IMR-90 (cell line): ENCODE results near the gene FST. TPM values are rescaled to one million over a fixed set of nuclear protein-coding genes. Genes with fewer than 3 reads are reported as not detected.

ENCODE experiments used
- ATAC-seq: fragments of 200-7000 bp; cut with Tn5 transposase; 2 replicates; pipeline ENCODE4 v1.9.1; 2020; ENCODE audit warnings: low read depth, mild to moderate bottlenecking, moderate library complexity
- BruUV-seq: library from RNA; stranded (reverse); fragments of 400-500 nt; replicated peaks from 2 replicates; lab custom pipeline; 2021; lab: Mats Ljungman, UMichigan
- CTCF ChIA-PET: fragments of 300-600 bp; formaldehyde crosslinking; extraction: SDS; loops from one replicate; lab custom pipeline; 2021; ENCODE audit warnings: antibody characterized with exemption; lab: Yijun Ruan, JAX
- POLR2A ChIA-PET: fragments of 300-600 bp; sonication (Branson Sonifier 250); formaldehyde crosslinking; loops from one replicate; lab custom pipeline; 2022; ENCODE audit warnings: antibody characterized with exemption; ENCODE audit not compliant: unreplicated experiment; lab: Charles Lee
- DNase-seq: peaks from one replicate; pipeline ENCODE4 v3.0.0; 2013
- H2AFZ ChIP-seq: replicated peaks from 2 replicates; pipeline ENCODE3; 2013; ENCODE audit warnings: low read length, mild to moderate bottlenecking; ENCODE audit not compliant: poor library complexity
- H2AK5ac ChIP-seq: 2 replicates; pipeline ENCODE4 v1.6.1; 2013; ENCODE audit warnings: low read depth, low read length, inconsistent platforms
- H2AK9ac ChIP-seq: replicated peaks from 2 replicates; pipeline ENCODE3; 2013; ENCODE audit warnings: mild to moderate bottlenecking, low read depth, low read length, moderate library complexity; ENCODE audit not compliant: poor library complexity
- H2BK120ac ChIP-seq: 2 replicates; pipeline ENCODE4 v1.6.1; 2013; ENCODE audit warnings: low read depth, low read length, inconsistent platforms
- H2BK15ac ChIP-seq: 3 replicates; pipeline ENCODE4 v1.6.1; 2013; ENCODE audit warnings: low read depth, low read length, inconsistent platforms
- H2BK20ac ChIP-seq: 2 replicates; pipeline ENCODE4 v1.6.1; 2013; ENCODE audit warnings: low read depth, mild to moderate bottlenecking, inconsistent platforms, low read length, moderate library complexity
- H2BK5ac ChIP-seq: 2 replicates; pipeline ENCODE4 v1.6.1; 2013; ENCODE audit warnings: mild to moderate bottlenecking, low read depth, low read length, inconsistent platforms; ENCODE audit not compliant: poor library complexity, severe bottlenecking
- H3K14ac ChIP-seq: replicated peaks from 2 replicates; pipeline ENCODE4 v1.6.1; 2013; ENCODE audit warnings: low read depth, low read length, inconsistent platforms
- H3K18ac ChIP-seq: 2 replicates; pipeline ENCODE4 v1.6.1; 2013; ENCODE audit warnings: low read depth, low read length, control low read depth
- H3K23ac ChIP-seq: 2 replicates; pipeline ENCODE4 v1.6.1; 2013; ENCODE audit warnings: low read depth, low read length, inconsistent platforms
- H3K27ac ChIP-seq: 2 replicates; pipeline ENCODE4 v1.5.1; 2013; ENCODE audit warnings: mild to moderate bottlenecking, control low read depth, low read length; ENCODE audit not compliant: insufficient read depth
- H3K27me3 ChIP-seq: 2 replicates; pipeline ENCODE4 v1.6.1; 2013; ENCODE audit warnings: low read length; ENCODE audit not compliant: control insufficient read depth, insufficient read depth
- H3K36me3 ChIP-seq: 2 replicates; pipeline ENCODE4 v1.6.1; 2013; ENCODE audit warnings: low read length, mixed read lengths; ENCODE audit not compliant: control insufficient read depth, insufficient read depth
- H3K4ac ChIP-seq: 2 replicates; pipeline ENCODE4 v1.6.1; 2013; ENCODE audit warnings: low read depth, low read length, inconsistent platforms
- H3K4me1 ChIP-seq: 2 replicates; pipeline ENCODE4 v1.6.1; 2013; ENCODE audit warnings: low read length, mixed read lengths; ENCODE audit not compliant: control insufficient read depth, insufficient read depth
- H3K4me2 ChIP-seq: 2 replicates; pipeline ENCODE4 v1.6.1; 2013; ENCODE audit warnings: low read depth, mild to moderate bottlenecking, control low read depth, low read length, moderate library complexity
- H3K4me3 ChIP-seq: 2 replicates; pipeline ENCODE4 v1.5.1; 2013; ENCODE audit warnings: low read depth, mild to moderate bottlenecking, control low read depth, low read length, moderate library complexity; ENCODE audit not compliant: insufficient read depth
- H3K56ac ChIP-seq: 2 replicates; pipeline ENCODE4 v1.6.1; 2013; ENCODE audit warnings: low read length, inconsistent platforms; ENCODE audit not compliant: insufficient read depth; ENCODE audit errors: extremely low read depth
- H3K79me1 ChIP-seq, 2 experiments: 2 replicates each; pipeline ENCODE4 v1.6.1; 2013; ENCODE audit warnings: low read length in 2 of 2, inconsistent platforms in 1 of 2, low read depth in 1 of 2
- H3K9ac ChIP-seq: 2 replicates; pipeline ENCODE4 v1.6.1; 2013; ENCODE audit warnings: low read depth, low read length, control low read depth
- H3K9me1 ChIP-seq: 2 replicates; pipeline ENCODE4 v1.6.1; 2013; ENCODE audit warnings: low read length, inconsistent platforms; ENCODE audit not compliant: insufficient read depth
- H3K9me3 ChIP-seq: 2 replicates; pipeline ENCODE4 v1.6.1; 2013; ENCODE audit warnings: low read length; ENCODE audit not compliant: control insufficient read depth, insufficient read depth
- H4K20me1 ChIP-seq: 2 replicates; pipeline ENCODE4 v1.6.1; 2013; ENCODE audit warnings: low read length, inconsistent platforms; ENCODE audit not compliant: insufficient read depth
- H4K5ac ChIP-seq: 2 replicates; pipeline ENCODE4 v1.6.1; 2013; ENCODE audit warnings: mild to moderate bottlenecking, low read depth, low read length, control low read depth
- H4K8ac ChIP-seq, 2 experiments: 2 replicates each; pipeline ENCODE4 v1.6.1; 2013; ENCODE audit warnings: low read depth in 2 of 2, low read length in 2 of 2, control low read depth in 1 of 2, inconsistent platforms in 1 of 2
- H4K91ac ChIP-seq: 2 replicates; pipeline ENCODE4 v1.6.1; 2013; ENCODE audit warnings: low read depth, low read length, inconsistent platforms; ENCODE audit not compliant: insufficient read depth
- BHLHE40 ChIP-seq: fragments of 150-350 bp; IDR thresholded peaks from 2 replicates; pipeline ENCODE4 v1.6.1; 2016; ENCODE audit warnings: mild to moderate bottlenecking, low read depth, low read length
- CEBPB ChIP-seq: IDR thresholded peaks from 2 replicates; pipeline ENCODE4 v1.6.1; 2012; ENCODE audit warnings: low read depth, low read length, improper control_type of control experiment
- CHD1 ChIP-seq: IDR thresholded peaks from 2 replicates; pipeline ENCODE4 v1.6.1; 2012; ENCODE audit warnings: low read depth, low read length, improper control_type of control experiment
- CTCF ChIP-seq: conservative IDR thresholded peaks from 2 replicates; pipeline ENCODE4 v1.5.1; 2012; ENCODE audit warnings: mild to moderate bottlenecking, low read depth, low read length, improper control_type of control experiment
- ELK1 ChIP-seq: fragments of 150-350 bp; IDR thresholded peaks from 2 replicates; pipeline ENCODE4 v1.6.1; 2016; ENCODE audit warnings: low read depth, mild to moderate bottlenecking, low read length, moderate library complexity, borderline replicate concordance
- FOS ChIP-seq: fragments of 150-350 bp; IDR thresholded peaks from 2 replicates; pipeline ENCODE4 v1.6.1; 2016; ENCODE audit warnings: low read depth, low read length
- MAFK ChIP-seq: IDR thresholded peaks from 2 replicates; pipeline ENCODE4 v1.6.1; 2012; ENCODE audit warnings: low read depth, low read length, improper control_type of control experiment
- MAZ ChIP-seq: IDR thresholded peaks from 2 replicates; pipeline ENCODE4 v1.6.1; 2012; ENCODE audit warnings: low read depth, mild to moderate bottlenecking, low read length, improper control_type of control experiment, moderate library complexity, borderline replicate concordance
- MXI1 ChIP-seq: IDR thresholded peaks from 2 replicates; pipeline ENCODE4 v1.6.1; 2012; ENCODE audit warnings: low read depth, mild to moderate bottlenecking, low read length, moderate library complexity, borderline replicate concordance
- NFE2L2 ChIP-seq: fragments of 150-350 bp; IDR thresholded peaks from 2 replicates; pipeline ENCODE4 v1.6.1; 2016; ENCODE audit warnings: low read depth, mild to moderate bottlenecking, low read length
- POLR2A ChIP-seq: IDR thresholded peaks from 2 replicates; pipeline ENCODE4 v1.6.1; 2012; ENCODE audit warnings: mild to moderate bottlenecking, low read depth, low read length
- RAD21 ChIP-seq: IDR thresholded peaks from 2 replicates; pipeline ENCODE4 v1.6.1; 2012; ENCODE audit warnings: low read length, improper control_type of control experiment
- RCOR1 ChIP-seq: IDR thresholded peaks from 2 replicates; pipeline ENCODE4 v1.6.1; 2012; ENCODE audit warnings: mild to moderate bottlenecking, low read length, improper control_type of control experiment; ENCODE audit not compliant: insufficient replicate concordance
- RFX5 ChIP-seq: IDR thresholded peaks from 2 replicates; pipeline ENCODE4 v1.8.0; 2012; ENCODE audit warnings: low read depth, mild to moderate bottlenecking, low read length, moderate library complexity
- SMC3 ChIP-seq: fragments of 150-350 bp; IDR thresholded peaks from 2 replicates; pipeline ENCODE4 v1.6.1; 2016; ENCODE audit warnings: low read depth, mild to moderate bottlenecking, antibody characterized with exemption, low read length, moderate library complexity
- USF2 ChIP-seq: fragments of 150-350 bp; IDR thresholded peaks from 2 replicates; pipeline ENCODE4 v1.6.1; 2017; ENCODE audit warnings: mild to moderate bottlenecking, antibody characterized with exemption, low read length, low read depth
- WGBS, 2 experiments: methylation state at CpG; one replicate each; pipeline versions ENCODE4 v1.1.5 to v1.1.7; 2013; ENCODE audit warnings: missing lambda C conversion rate in 2 of 2; ENCODE audit not compliant: insufficient read length in 1 of 2; ENCODE audit errors: extremely low coverage in 2 of 2; 5-methylcytosine and 5-hydroxymethylcytosine counted together
- dilution Hi-C: fragments of 300-500 bp; cut with HindIII; formaldehyde crosslinking; loops from one replicate; pipeline ENCODE4 v1.14.3; 2018; ENCODE audit warnings: low sequenced_read_pairs; ENCODE audit not compliant: unreplicated experiment
- in situ Hi-C: fragments of 300-500 bp; cut with MboI; formaldehyde crosslinking; loops from 3 replicates; pipeline ENCODE4 v1.14.3; 2019; ENCODE audit warnings: low sequenced_read_pairs, inconsistent platforms, mixed read lengths
- intact Hi-C: fragments of 100-400 bp; cut with micrococcal nuclease; formaldehyde crosslinking; loops from 2 replicates; pipeline ENCODE4 v1.10.0; 2022
- polyA plus RNA-seq, 3 experiments: library from polyadenylated mRNA; depleted of rRNA; stranded (reverse); fragments of >200 nt; gene quantifications; 2 replicates each; pipeline ENCODE4 v1.2.3, GENCODE V29; 2012; ENCODE audit warnings: low replicate concordance in 1 of 3
- total RNA-seq: library from RNA; depleted of rRNA; stranded (reverse); fragments of >200 nt; gene quantifications from 2 replicates; pipeline ENCODE4 v1.2.3, GENCODE V29; 2012

The FST gene
- total and polyA plus RNA-seq, 2 of the 4 experiments (the other 2 are of a cell fraction), result 141 to 195 TPM

GRCh38 chr5:53508125-53508524 is 27.7 kb downstream of the FST start:
- TF ChIP-seq CTCF (no peak), ELK1 (no peak), MAFK (no peak), RFX5 (no peak), MAZ (no peak), CHD1 (no peak), POLR2A (no peak), RCOR1 (no peak), NFE2L2 (no peak), CEBPB (no peak), BHLHE40 (no peak), FOS (no peak), SMC3 (no peak), USF2 (no peak), MXI1 (no peak), RAD21 (no peak)
- no TSS peak for BruUV-seq
- H4K91ac ChIP-seq, result no peak overlapping the region
- H3K4me2 ChIP-seq, result no peak overlapping the region
- H3K9me3 ChIP-seq, result peaks cover 8% of the 10 kb centered on the region
- no peak overlapping the region for H2BK15ac ChIP-seq
- in situ Hi-C loops (no loop called here), intact Hi-C loops (no loop called here), dilution Hi-C loops (no loop called here)
- H4K5ac ChIP-seq, result no peak overlapping the region
- H3K4me1 ChIP-seq, result no peaks in the 10 kb centered on the region
- no peak overlapping the region for H3K14ac ChIP-seq
- 100% methylated on average over 1 of the region's 3 CpGs; no CpG with 5 or more reads in 1 of the 2 experiments for WGBS, 2 experiments
- no peak overlapping the region for H3K27ac ChIP-seq
- ATAC-seq (no peak), DNase-seq (no peak)
- H3K27me3 ChIP-seq, result no peaks in the 10 kb centered on the region
- ChIA-PET CTCF (interaction anchor here (0.6 kb wide), 1 partner anchor 307 kb away, joined by 4 read pairs; no protein-coding TSS in a partner anchor), POLR2A (no interaction called here)
- no peaks in the 10 kb centered on the region for H3K79me1 ChIP-seq
- H3K9ac ChIP-seq, result no peak overlapping the region
- H2BK5ac ChIP-seq, result no peak overlapping the region
- no peaks in the 10 kb centered on the region for H3K9me1 ChIP-seq
- H3K4ac ChIP-seq, result no peak overlapping the region
- H3K18ac ChIP-seq, result no peak overlapping the region
- H2AFZ ChIP-seq, result no peak overlapping the region
- H2BK120ac ChIP-seq, result no peak overlapping the region
- H3K56ac ChIP-seq, result no peak overlapping the region
- no peaks in the 10 kb centered on the region for H3K36me3 ChIP-seq
- H2AK5ac ChIP-seq, result no peak overlapping the region
- no peak overlapping the region for H2BK20ac ChIP-seq
- H4K20me1 ChIP-seq, result no peaks in the 10 kb centered on the region
- no peak overlapping the region for H2AK9ac ChIP-seq
- no peak overlapping the region for H3K23ac ChIP-seq
- no peak overlapping the region for H4K8ac ChIP-seq
- H3K4me3 ChIP-seq, result no peak overlapping the region
